Measurements from ENCODE around the gene HPGD.
A peak's percentile ranks its signal among the peaks of the same experiment; 100 is the strongest.

Gene HPGD

DNA sequence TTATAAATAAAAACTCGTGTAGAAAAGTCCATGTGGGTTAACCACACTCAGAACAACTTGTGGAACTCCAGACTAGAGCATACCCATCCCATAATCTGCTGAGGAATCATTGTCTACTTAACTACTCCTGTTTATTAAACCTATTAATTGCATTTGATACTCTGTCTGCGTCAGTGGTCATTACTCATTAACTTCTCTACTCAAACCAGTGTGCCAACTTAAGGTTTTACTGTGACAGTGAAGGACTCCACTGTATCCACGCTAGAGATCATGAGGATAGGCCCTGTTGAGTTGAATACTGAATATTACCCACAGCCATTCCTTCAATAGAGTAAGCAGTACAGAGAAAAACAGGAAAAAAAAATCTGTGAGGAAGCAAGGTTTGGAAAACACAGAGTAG is 17.3 kb downstream of the HPGD start:
- H2AK5ac ChIP-seq (ENCODE audit: low read length, severe bottlenecking) = no peak overlapping the region
- H3K36me3 ChIP-seq (ENCODE audit: control insufficient read depth in 1 of 2, insufficient read depth in 2 of 2, low read depth in 1 of 2, low read length in 2 of 2) = no peaks in the 10 kb centered on the region
- no peak overlapping the region for H3K4me2 ChIP-seq (ENCODE audit: low read length, poor library complexity, severe bottlenecking)
- H2AFZ ChIP-seq (ENCODE audit: low read depth, low read length) = no peak overlapping the region
- no peak overlapping the region for H2BK5ac ChIP-seq (ENCODE audit: low read depth, low read length, poor library complexity, severe bottlenecking)
- H3K4me1 ChIP-seq (ENCODE audit: control insufficient read depth, insufficient read depth, low read depth, low read length) = no peaks in the 10 kb centered on the region
- no peak overlapping the region for H4K8ac ChIP-seq (ENCODE audit: low read length)
- 77% methylated on average over 2 of the region's 3 CpGs for WGBS
- H4K91ac ChIP-seq (ENCODE audit: low read length) = no peak overlapping the region
- no peak overlapping the region for H3K23ac ChIP-seq (ENCODE audit: low read length in 2 of 2)
- H3K79me1 ChIP-seq (replicated peaks; ENCODE audit: low read length, poor library complexity, severe bottlenecking) = no peaks in the 10 kb centered on the region
- H3K27me3 ChIP-seq (ENCODE audit: control insufficient read depth in 1 of 2, insufficient read depth in 1 of 2, low read length in 2 of 2) = no peaks in the 10 kb centered on the region
- H2BK15ac ChIP-seq (ENCODE audit: low read depth, poor library complexity, severe bottlenecking) = no peak overlapping the region
- no peaks in the 10 kb centered on the region for H3K9me3 ChIP-seq (ENCODE audit: control insufficient read depth, low read length)
- H3K27ac ChIP-seq (ENCODE audit: low read length, poor library complexity, severe bottlenecking) = no peak overlapping the region
- no peak overlapping the region for H3K4me3 ChIP-seq (ENCODE audit: insufficient read depth in 1 of 2, low read depth in 1 of 2, low read length in 2 of 2)
- no peak overlapping the region for H3K4ac ChIP-seq (ENCODE audit: low read depth in 1 of 2, low read length in 2 of 2)
- H3K9ac ChIP-seq (ENCODE audit: low read length) = no peak overlapping the region
- H3K14ac ChIP-seq (ENCODE audit: low read length in 2 of 2) = no peak overlapping the region
- no peak for DNase-seq
- no peak overlapping the region for H2BK120ac ChIP-seq (ENCODE audit: low read depth, low read length)
- no peak overlapping the region for H2BK12ac ChIP-seq (ENCODE audit: low read length in 2 of 2)
- no peak overlapping the region for H3K18ac ChIP-seq (ENCODE audit: low read depth in 1 of 2, low read length in 2 of 2)

DNA sequence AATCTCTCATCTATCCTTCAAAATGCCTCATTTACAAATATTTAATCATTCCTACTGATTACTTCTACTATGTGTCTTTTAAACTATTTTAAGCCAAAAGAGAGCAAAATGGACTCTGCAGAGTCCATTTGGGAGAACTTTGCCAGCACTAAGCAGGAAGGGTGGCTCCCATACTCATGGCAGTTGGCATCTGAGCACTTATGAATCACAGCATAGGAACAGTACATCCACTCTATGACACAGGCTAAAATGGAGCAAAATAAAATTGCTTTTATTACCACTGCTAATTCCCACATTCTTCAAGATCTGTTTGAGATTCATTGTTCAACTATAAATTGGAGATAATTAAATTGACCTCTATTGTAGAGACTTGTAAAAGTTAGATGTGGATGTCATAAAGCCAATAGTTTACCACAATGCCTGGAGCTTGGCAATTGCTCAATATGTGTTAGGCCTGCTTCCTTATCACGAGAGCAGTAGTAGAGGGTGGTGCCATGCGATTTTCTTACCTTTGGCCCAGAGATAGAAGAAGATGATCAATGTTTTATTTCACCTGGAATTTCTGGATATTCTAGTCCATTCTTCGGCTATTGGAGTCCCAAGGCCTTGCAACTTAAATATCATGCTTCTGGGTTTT is 19.1 kb downstream of the HPGD start:
- Histone ChIP-seq H2AK5ac (ENCODE audit: low read length, severe bottlenecking) (no peak overlapping the region), H3K36me3 (ENCODE audit: control insufficient read depth in 1 of 2, insufficient read depth in 2 of 2, low read depth in 1 of 2, low read length in 2 of 2) (no peaks in the 10 kb centered on the region), H2BK120ac (ENCODE audit: low read depth, low read length) (no peak overlapping the region), H3K4me1 (ENCODE audit: control insufficient read depth, insufficient read depth, low read depth, low read length) (no peaks in the 10 kb centered on the region), H2BK12ac (ENCODE audit: low read length in 2 of 2) (no peak overlapping the region), H3K4me2 (ENCODE audit: low read length, poor library complexity, severe bottlenecking) (no peak overlapping the region), H3K9ac (ENCODE audit: low read length) (no peak overlapping the region), H3K79me1 (replicated peaks; ENCODE audit: low read length, poor library complexity, severe bottlenecking) (no peaks in the 10 kb centered on the region), H2BK5ac (ENCODE audit: low read depth, low read length, poor library complexity, severe bottlenecking) (no peak overlapping the region), H3K4ac (ENCODE audit: low read depth in 1 of 2, low read length in 2 of 2) (no peak overlapping the region), H4K91ac (ENCODE audit: low read length) (no peak overlapping the region), H3K27ac (ENCODE audit: low read length, poor library complexity, severe bottlenecking) (no peak overlapping the region), H3K4me3 (ENCODE audit: insufficient read depth in 1 of 2, low read depth in 1 of 2, low read length in 2 of 2) (no peak overlapping the region), H3K9me3 (ENCODE audit: control insufficient read depth, low read length) (no peaks in the 10 kb centered on the region), H4K8ac (ENCODE audit: low read length) (no peak overlapping the region), H3K27me3 (ENCODE audit: control insufficient read depth in 1 of 2, insufficient read depth in 1 of 2, low read length in 2 of 2) (no peaks in the 10 kb centered on the region), H3K18ac (ENCODE audit: low read depth in 1 of 2, low read length in 2 of 2) (no peak overlapping the region), H2AFZ (ENCODE audit: low read depth, low read length) (no peak overlapping the region), H3K14ac (ENCODE audit: low read length in 2 of 2) (no peak overlapping the region), H2BK15ac (ENCODE audit: low read depth, poor library complexity, severe bottlenecking) (no peak overlapping the region), H3K23ac (ENCODE audit: low read length in 2 of 2) (no peak overlapping the region)
- WGBS = 95% methylated on average over 3 of the region's 3 CpGs
- DNase-seq = no peak

DNA sequence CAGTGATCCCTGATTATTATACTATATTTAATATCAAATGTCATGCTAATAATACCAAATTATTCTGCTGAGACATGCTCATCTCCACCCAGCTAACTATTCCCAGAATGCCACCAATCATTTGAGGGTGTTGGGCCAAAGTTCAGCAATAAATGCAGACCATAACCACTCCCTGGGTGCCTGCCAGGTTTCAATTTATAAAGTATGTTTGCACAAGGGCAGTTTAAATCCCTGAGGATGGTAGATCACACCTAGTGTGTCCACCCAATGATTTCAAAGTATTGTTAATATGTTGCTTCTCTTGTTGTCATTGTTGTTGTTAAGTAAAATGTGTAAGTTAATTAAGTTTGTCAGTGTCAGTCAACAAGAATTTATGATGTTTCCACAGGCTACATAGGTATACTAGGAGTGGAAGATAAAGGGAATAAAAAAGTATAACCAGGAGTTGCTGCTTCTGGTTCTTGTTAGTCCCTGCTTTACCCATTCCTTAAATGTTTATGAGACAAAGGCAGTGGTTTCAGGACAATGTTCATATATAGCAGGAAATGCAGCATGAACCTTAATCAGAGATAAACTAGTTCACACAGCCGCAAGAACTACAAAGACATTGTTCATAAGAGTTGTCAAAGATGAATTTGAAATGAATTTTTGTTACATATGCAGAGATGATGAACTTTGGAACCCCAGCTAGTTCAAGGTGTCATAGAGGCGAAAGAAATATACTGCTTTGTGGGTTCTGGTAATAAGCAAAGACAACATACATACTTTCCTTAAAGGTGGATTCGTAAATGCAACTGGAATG is 25.5 kb downstream of the HPGD start:
- Histone ChIP-seq H3K27me3 (ENCODE audit: control insufficient read depth in 1 of 2, insufficient read depth in 1 of 2, low read length in 2 of 2) (no peaks in the 10 kb centered on the region), H3K23ac (ENCODE audit: low read length in 2 of 2) (no peak overlapping the region), H3K4me3 (ENCODE audit: insufficient read depth in 1 of 2, low read depth in 1 of 2, low read length in 2 of 2) (no peak overlapping the region), H3K27ac (ENCODE audit: low read length, poor library complexity, severe bottlenecking) (no peak overlapping the region), H4K91ac (ENCODE audit: low read length) (no peak overlapping the region), H2BK12ac (ENCODE audit: low read length in 2 of 2) (no peak overlapping the region), H3K4ac (ENCODE audit: low read depth in 1 of 2, low read length in 2 of 2) (no peak overlapping the region), H2BK15ac (ENCODE audit: low read depth, poor library complexity, severe bottlenecking) (no peak overlapping the region), H3K14ac (ENCODE audit: low read length in 2 of 2) (no peak overlapping the region), H3K9ac (ENCODE audit: low read length) (no peak overlapping the region), H3K4me2 (ENCODE audit: low read length, poor library complexity, severe bottlenecking) (no peak overlapping the region), H3K9me3 (ENCODE audit: control insufficient read depth, low read length) (no peaks in the 10 kb centered on the region), H3K4me1 (ENCODE audit: control insufficient read depth, insufficient read depth, low read depth, low read length) (no peaks in the 10 kb centered on the region), H3K36me3 (ENCODE audit: control insufficient read depth in 1 of 2, insufficient read depth in 2 of 2, low read depth in 1 of 2, low read length in 2 of 2) (no peaks in the 10 kb centered on the region), H3K79me1 (replicated peaks; ENCODE audit: low read length, poor library complexity, severe bottlenecking) (no peaks in the 10 kb centered on the region), H2AFZ (ENCODE audit: low read depth, low read length) (no peak overlapping the region), H4K8ac (ENCODE audit: low read length) (no peak overlapping the region), H2AK5ac (ENCODE audit: low read length, severe bottlenecking) (no peak overlapping the region), H2BK120ac (ENCODE audit: low read depth, low read length) (no peak overlapping the region), H2BK5ac (ENCODE audit: low read depth, low read length, poor library complexity, severe bottlenecking) (no peak overlapping the region), H3K18ac (ENCODE audit: low read depth in 1 of 2, low read length in 2 of 2) (peak overlapping the region in 1 of 2 experiments; percentile 8)
- DNase-seq = no peak
- WGBS = 93% methylated on average over 2 of the region's 3 CpGs

DNA sequence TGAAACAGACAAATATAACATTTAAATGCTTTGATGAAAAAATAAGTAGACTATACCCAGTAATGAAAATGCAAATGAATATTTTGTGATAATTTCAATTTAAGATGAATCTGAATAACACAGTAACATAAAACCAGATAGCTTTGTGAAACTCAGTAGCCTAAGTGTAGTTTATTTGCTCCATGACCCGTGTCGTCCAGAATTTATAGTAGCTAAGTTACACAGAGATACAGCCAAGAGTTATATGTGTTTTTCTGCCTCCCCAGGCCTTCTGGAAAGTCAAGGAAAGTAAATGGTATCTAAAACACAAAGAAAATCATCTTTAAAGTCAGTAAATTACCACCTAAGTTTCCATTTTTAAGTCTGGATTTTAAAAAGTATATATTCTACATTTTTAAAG is 26.7 kb downstream of the HPGD start:
- WGBS = 80% methylated on average over 1 of the region's 2 CpGs
- H3K14ac ChIP-seq (ENCODE audit: low read length in 2 of 2) = no peak overlapping the region
- no peak overlapping the region for H3K18ac ChIP-seq (ENCODE audit: low read depth in 1 of 2, low read length in 2 of 2)
- H3K23ac ChIP-seq (ENCODE audit: low read length in 2 of 2) = no peak overlapping the region
- no peak overlapping the region for H2BK120ac ChIP-seq (ENCODE audit: low read depth, low read length)
- no peak overlapping the region for H3K27ac ChIP-seq (ENCODE audit: low read length, poor library complexity, severe bottlenecking)
- H3K4me3 ChIP-seq (ENCODE audit: insufficient read depth in 1 of 2, low read depth in 1 of 2, low read length in 2 of 2) = no peak overlapping the region
- DNase-seq = no peak
- H2AFZ ChIP-seq (ENCODE audit: low read depth, low read length) = no peak overlapping the region
- no peaks in the 10 kb centered on the region for H3K9me3 ChIP-seq (ENCODE audit: control insufficient read depth, low read length)
- no peak overlapping the region for H3K4me2 ChIP-seq (ENCODE audit: low read length, poor library complexity, severe bottlenecking)
- no peak overlapping the region for H2BK15ac ChIP-seq (ENCODE audit: low read depth, poor library complexity, severe bottlenecking)
- H3K4ac ChIP-seq (ENCODE audit: low read depth in 1 of 2, low read length in 2 of 2) = no peak overlapping the region
- no peak overlapping the region for H3K9ac ChIP-seq (ENCODE audit: low read length)
- no peaks in the 10 kb centered on the region for H3K4me1 ChIP-seq (ENCODE audit: control insufficient read depth, insufficient read depth, low read depth, low read length)
- no peaks in the 10 kb centered on the region for H3K36me3 ChIP-seq (ENCODE audit: control insufficient read depth in 1 of 2, insufficient read depth in 2 of 2, low read depth in 1 of 2, low read length in 2 of 2)
- no peak overlapping the region for H4K8ac ChIP-seq (ENCODE audit: low read length)
- H4K91ac ChIP-seq (ENCODE audit: low read length) = no peak overlapping the region
- no peaks in the 10 kb centered on the region for H3K27me3 ChIP-seq (ENCODE audit: control insufficient read depth in 1 of 2, insufficient read depth in 1 of 2, low read length in 2 of 2)
- no peak overlapping the region for H2BK12ac ChIP-seq (ENCODE audit: low read length in 2 of 2)
- no peak overlapping the region for H2BK5ac ChIP-seq (ENCODE audit: low read depth, low read length, poor library complexity, severe bottlenecking)
- no peaks in the 10 kb centered on the region for H3K79me1 ChIP-seq (replicated peaks; ENCODE audit: low read length, poor library complexity, severe bottlenecking)
- H2AK5ac ChIP-seq (ENCODE audit: low read length, severe bottlenecking) = no peak overlapping the region

Measured in mesenchymal stem cell (in vitro differentiated cells and primary cell).